C1 segment of cervical spinal cord (tissue), 14 donors: ENCODE data around the gene CANT1.
"Not testable (repeated sequence)": the region's sequence is repeated elsewhere in the genome, so short reads cannot be mapped to it uniquely, and the experiment has no call there.

Experiments used
- DNase-seq, 14 donors: peaks; one replicate each; lab custom pipeline; 2025; lab: John Stamatoyannopoulos, UW

Gene CANT1

GRCh38 chr17:79043191-79043930 is 33.8 kb upstream of the CANT1 start:
- DNase-seq = no peak

GRCh38 chr17:79042421-79043190 is 33.0 kb upstream of the CANT1 start:
- DNase-seq = peak in 4 of 14 donors; percentile 22 to 43 (median 24)

- DNase-seq = peak in 1 of 14 donors; percentile 56
Measured at GRCh38 chr17:79041723-79042420, 32.3 kb upstream of the CANT1 start.

- DNase-seq = no peak
Measured at GRCh38 chr17:79041041-79041570, 31.5 kb upstream of the CANT1 start.

- DNase-seq = no peak
Measured at GRCh38 chr17:79039886-79040285, 30.3 kb upstream of the CANT1 start.

GRCh38 chr17:79039171-79039570 is 29.6 kb upstream of the CANT1 start:
- no peak for DNase-seq

GRCh38 chr17:79038545-79039135 is 29.1 kb upstream of the CANT1 start:
- DNase-seq = peak in 1 of 14 donors; percentile 44

- DNase-seq = peak in 2 of 14 donors; percentile 15 to 54
Measured at GRCh38 chr17:79036596-79036995, 27.0 kb upstream of the CANT1 start.

- no peak for DNase-seq
Measured at GRCh38 chr17:79036181-79036580, 26.6 kb upstream of the CANT1 start.

- DNase-seq = no peak
Measured at GRCh38 chr17:79035686-79036085, 26.1 kb upstream of the CANT1 start.

- DNase-seq = no peak
Measured at GRCh38 chr17:79034931-79035485, 25.4 kb upstream of the CANT1 start.

GRCh38 chr17:79033741-79034501 is 24.4 kb upstream of the CANT1 start:
- peak in 12 of 14 donors; percentile 12 to 80 (median 54) for DNase-seq

GRCh38 chr17:79033046-79033616 is 23.6 kb upstream of the CANT1 start:
- DNase-seq = no peak

GRCh38 chr17:79031996-79032875 is 22.7 kb upstream of the CANT1 start:
- no peak for DNase-seq

GRCh38 chr17:79030636-79031035 is 21.1 kb upstream of the CANT1 start:
- DNase-seq = not testable (repeated sequence)

- DNase-seq = no peak
Measured at GRCh38 chr17:79029327-79030009, 19.9 kb upstream of the CANT1 start.

GRCh38 chr17:79028496-79029326 is 19.1 kb upstream of the CANT1 start:
- DNase-seq = no peak
